Measurements from ENCODE around the gene BEGAIN.

The BEGAIN gene

DNA sequence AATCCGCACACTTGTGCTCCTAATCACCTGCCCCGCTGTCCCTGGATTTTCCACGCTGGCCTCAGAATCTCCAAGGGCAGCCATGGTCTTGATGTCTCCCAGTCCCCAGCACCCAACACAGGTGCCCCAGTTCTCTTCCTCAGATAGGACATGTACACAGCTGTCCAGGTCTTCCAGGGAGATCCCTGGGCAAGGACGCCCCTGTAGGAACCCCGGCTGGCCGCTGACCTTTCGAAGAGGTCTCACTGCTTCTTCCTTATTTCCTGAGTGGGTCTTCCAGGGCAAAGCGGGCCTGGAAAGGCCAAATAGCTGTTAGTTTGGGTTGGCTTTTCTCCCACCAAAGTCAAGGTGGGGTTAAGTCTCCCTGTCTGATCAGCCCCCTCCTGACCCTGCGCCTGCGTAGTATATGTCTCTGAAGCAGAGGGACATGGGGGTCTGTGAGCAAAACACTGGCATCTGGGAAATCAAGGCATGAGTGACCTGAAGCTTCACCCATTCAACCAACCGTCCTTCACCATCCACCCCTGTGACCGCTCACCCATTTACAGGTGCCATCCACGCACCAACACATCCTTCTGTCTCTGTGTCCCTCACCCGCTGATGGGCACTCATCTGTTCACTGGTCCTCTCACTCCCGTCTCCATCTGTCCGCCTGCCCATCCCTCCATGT, 4.6 kb downstream of the BEGAIN start:
- TF ChIP-seq, protein P1, sequence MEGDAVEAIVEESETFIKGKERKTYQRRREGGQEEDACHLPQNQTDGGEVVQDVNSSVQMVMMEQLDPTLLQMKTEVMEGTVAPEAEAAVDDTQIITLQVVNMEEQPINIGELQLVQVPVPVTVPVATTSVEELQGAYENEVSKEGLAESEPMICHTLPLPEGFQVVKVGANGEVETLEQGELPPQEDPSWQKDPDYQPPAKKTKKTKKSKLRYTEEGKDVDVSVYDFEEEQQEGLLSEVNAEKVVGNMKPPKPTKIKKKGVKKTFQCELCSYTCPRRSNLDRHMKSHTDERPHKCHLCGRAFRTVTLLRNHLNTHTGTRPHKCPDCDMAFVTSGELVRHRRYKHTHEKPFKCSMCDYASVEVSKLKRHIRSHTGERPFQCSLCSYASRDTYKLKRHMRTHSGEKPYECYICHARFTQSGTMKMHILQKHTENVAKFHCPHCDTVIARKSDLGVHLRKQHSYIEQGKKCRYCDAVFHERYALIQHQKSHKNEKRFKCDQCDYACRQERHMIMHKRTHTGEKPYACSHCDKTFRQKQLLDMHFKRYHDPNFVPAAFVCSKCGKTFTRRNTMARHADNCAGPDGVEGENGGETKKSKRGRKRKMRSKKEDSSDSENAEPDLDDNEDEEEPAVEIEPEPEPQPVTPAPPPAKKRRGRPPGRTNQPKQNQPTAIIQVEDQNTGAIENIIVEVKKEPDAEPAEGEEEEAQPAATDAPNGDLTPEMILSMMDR (IDR thresholded peaks at IDR 0.05; ENCODE audit: low read depth, low read length), result no peak
- no peak overlapping the region for H3K4me3 ChIP-seq (replicated peaks in 1 of 2; ENCODE audit: low read depth in 2 of 2, low read length in 2 of 2)
- no peak for DNase-seq (ENCODE audit: low read depth in 2 of 2)

DNA sequence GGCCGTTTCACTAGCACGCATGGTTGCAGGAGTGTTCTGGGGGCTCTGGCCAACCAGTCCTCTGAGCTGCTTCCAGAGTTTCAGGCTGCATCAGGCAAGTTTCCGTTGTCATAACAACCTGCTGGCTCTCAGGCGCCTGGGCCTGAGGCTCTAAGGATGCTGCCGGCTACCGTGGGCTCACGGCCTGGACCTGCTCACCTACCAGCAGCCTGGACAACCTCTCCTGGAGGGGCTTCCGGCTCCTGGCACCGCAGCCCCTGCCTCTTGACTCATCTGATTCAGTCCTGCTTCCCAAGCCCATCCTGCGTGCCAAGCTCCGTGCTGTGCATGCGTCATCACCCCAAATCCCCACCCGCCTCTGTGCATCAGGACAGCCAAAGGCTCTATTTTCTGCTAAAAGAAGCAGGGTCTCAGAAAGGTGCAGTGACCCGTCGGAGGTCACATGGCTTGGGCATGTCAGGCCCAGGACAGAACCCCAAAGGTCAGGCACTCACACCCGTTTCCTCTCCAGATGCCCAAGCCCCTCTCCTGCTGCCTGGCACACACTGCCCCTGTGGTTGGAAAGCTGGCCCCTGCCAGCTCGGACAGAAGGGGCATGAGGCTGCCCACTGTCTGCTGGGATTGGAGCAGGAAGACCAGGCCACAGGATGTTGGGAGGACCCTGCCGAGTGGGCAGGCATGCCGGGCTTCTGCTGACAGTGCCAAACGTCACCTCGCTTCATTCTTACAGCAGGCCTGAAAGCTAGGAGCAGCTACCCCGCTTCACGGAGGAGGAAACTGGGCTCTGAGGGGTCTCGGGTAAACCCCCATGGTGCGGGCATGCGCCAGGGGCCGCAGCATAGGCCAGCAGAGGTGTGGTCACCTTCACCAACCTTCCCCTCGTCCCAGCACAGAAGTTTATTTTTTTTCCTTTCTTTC, 5.7 kb downstream of the BEGAIN start:
- TF ChIP-seq, protein P1 (IDR thresholded peaks at IDR 0.05; ENCODE audit: low read depth, low read length), result no peak
- DNase-seq (ENCODE audit: low read depth in 2 of 2), result no peak

DNA sequence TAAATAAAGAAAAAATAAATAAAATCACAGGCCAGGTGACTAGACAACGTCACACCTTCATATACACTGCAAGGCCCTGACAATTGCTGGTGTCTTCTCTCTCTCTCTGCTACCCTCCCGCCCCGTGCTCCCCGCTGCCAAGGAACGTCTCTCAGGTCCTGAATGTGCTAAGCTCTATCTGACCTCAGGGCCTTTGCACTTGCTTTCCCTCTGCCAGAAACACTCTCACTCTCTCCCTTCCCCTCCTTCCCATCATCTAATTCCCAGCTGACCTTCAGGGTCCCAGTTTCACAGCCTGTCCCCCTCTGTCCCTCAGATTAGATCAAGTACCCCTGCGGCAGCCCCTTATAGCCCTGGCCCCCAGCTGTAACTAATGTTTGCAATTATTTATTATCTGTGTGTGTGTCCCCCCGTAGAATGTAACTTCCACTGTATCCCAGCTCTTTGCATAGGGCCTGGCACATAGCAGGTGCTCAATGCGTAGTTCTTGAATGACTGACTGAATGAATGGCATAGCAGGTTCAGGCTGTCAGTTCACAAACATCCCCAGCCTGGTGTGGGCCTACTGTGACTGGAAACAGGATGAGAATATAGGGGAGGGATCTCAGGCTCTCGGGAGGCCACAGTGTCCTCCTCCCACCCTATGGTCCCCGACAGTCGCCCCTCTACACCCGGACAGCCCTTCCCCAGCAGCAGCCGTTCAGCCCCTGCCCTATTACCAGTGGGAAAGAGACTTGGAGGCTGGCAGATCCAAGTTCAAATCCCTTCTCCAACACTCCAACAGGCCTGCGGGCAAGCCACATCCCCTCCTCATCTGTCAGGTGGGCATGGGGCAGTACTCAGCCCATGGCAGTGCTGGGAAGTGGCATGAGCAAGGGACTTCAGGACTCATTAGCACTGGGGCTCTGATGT, 6.6 kb downstream of the BEGAIN start:
- DNase-seq (ENCODE audit: low read depth in 2 of 2), result no peak

More for the DNA sequence above, 5.7 kb downstream of the BEGAIN start:
- H3K4me3 ChIP-seq (replicated peaks in 1 of 2; ENCODE audit: low read depth in 2 of 2, low read length in 2 of 2), result no peak overlapping the region

DNA sequence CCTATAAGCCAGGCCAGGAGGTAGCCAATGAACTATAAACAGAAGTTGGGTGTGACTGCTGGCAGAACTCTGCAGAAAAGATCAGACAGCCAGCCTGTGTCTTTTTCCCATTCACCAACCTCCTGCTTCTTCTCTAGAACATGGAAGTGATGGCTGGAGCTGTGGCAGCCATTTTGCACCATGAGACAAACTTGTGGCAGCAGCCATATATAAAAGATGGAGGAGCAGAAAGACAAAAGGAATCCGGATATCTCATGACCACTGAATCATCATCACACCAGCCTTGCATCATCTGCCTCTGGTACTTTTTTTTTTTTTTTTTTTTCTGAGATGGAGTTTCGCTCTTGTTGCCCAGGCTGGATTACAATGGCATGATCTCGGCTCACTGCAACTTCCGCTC, 8.7 kb downstream of the BEGAIN start:
- no peak overlapping the region for H3K4me3 ChIP-seq (replicated peaks in 1 of 2; ENCODE audit: low read depth in 2 of 2, low read length in 2 of 2)
- TF ChIP-seq, protein P1 (IDR thresholded peaks at IDR 0.05; ENCODE audit: low read depth, low read length), result no peak
- peak; percentile 16 to 47 for DNase-seq (ENCODE audit: low read depth in 2 of 2)

More for the DNA sequence above, 6.6 kb downstream of the BEGAIN start:
- TF ChIP-seq, protein P1 (IDR thresholded peaks at IDR 0.05; ENCODE audit: low read depth, low read length), result no peak
- H3K4me3 ChIP-seq (replicated peaks in 1 of 2; ENCODE audit: low read depth in 2 of 2, low read length in 2 of 2), result no peak overlapping the region

DNA sequence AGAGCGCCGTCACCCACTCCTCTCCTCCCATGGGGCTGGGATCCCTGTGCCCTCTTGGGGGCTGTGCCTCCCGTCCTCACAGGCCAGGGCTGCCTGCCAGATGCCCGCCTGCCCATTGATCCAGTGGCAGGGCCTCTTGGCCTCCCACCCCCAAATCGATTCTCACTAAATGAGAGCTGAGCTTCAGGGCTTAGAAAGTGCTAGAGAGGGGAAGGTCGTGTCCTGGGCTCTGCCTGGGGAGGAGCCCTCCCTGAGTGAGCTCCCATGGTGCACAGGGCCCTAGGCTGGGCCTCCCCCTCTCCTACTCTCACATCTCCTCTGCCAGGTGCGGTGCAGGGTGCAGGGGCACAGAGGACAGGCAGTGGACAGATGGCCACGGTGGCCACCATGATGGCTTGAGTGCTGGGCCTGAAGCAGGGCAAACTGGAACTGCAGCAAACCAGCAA, 9.2 kb downstream of the BEGAIN start:
- no peak overlapping the region for H3K4me3 ChIP-seq (replicated peaks in 1 of 2; ENCODE audit: low read depth in 2 of 2, low read length in 2 of 2)
- TF ChIP-seq, protein P1 (IDR thresholded peaks at IDR 0.05; ENCODE audit: low read depth, low read length), result no peak
- no peak for DNase-seq (ENCODE audit: low read depth in 2 of 2)

DNA sequence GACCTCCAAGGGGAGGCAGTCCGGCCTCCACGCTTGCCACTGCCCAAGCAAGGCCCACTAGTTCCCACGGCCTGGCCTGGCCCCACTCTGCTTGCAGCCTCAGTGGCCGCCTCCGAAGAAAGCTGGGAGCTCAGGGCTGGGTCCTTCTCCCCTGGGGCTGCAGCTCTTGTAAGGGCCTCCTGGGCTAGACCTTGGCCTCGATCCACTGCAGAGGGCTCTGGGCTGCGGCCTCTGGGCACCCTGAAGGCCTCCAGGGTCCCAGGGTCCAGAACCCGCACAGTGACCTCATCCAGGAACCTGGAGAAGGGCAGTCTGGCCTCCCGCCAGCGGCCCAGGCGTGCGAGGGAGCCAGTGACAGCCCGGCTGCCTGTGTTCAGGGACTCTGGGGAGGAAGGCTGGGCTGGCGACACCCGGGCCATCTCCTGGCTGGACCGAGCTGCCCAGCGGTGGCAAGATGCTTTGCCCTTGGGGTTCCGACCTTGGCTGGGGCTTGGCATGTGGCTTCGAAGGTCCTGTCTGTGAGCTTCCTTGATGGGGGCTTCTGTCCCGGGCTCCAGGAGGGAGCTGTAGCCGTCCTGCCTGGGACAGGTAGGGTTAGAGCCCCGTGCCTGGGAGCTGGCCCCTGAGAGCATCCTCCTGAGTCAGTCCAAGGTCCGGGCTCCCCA, 9.8 kb downstream of the BEGAIN start:
- TF ChIP-seq, protein P1 (IDR thresholded peaks at IDR 0.05; ENCODE audit: low read depth, low read length), result no peak
- H3K4me3 ChIP-seq (replicated peaks in 1 of 2; ENCODE audit: low read depth in 2 of 2, low read length in 2 of 2), result no peak overlapping the region
- no peak for DNase-seq (ENCODE audit: low read depth in 2 of 2)

Data from cardiac fibroblast (primary cell).